Measurements from ENCODE around the gene ARL11. TPM values are rescaled to one million over a fixed set of nuclear protein-coding genes. Genes with fewer than 3 reads are reported as not detected.
"Not testable (repeated sequence)": the region's sequence is repeated elsewhere in the genome, so short reads cannot be mapped to it uniquely, and the experiment has no call there.

Gene ARL11
- total RNA-seq: 1.9 and 2.2 TPM in 2 replicates

DNA sequence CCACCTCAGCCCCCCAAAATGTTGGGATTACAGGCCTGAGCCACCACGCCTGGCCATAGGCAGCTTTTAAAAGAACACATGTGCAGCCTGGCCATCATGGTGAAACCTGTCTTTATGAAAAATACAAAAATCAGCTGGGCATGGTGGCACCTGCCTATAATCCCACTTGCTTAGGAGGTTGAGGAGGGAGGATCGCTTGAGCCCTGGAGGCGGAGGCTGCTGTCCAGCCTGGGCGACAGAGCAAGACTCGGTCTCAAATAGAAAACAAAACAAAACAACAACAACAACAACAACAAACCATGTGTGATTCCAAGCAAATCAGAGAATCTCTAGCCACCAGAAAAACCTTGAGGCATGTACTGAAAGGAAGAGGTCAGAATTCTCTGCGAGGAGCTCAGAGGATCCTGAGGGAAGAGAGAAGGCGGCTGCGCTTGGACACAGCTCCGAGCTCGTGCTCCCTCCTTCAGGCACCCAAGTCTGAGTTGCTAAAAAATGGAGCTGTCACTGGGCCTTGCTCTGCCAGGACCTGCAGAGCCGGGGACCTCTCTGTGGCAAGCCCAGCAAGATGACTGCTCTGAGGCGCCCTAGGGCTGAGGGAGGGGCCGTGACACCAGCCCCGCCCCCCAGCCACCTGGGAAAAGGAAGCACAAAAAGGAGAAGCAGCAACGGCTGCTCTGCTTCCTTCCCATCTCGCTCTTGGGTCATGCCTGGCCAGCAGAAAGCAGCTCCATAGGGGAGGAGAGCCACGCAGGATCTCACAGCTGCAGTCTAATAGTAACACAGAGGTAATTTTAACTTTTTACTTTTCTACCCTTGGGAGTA, at the start of gene ARL11:
Gene ARL11, plus strand, starts transcription at position 677 of the 822 bp plus-strand sequence. CDS start 1,941 bp downstream, outside the sequence.
- intact Hi-C loops (cut with micrococcal nuclease): no loop called here

DNA sequence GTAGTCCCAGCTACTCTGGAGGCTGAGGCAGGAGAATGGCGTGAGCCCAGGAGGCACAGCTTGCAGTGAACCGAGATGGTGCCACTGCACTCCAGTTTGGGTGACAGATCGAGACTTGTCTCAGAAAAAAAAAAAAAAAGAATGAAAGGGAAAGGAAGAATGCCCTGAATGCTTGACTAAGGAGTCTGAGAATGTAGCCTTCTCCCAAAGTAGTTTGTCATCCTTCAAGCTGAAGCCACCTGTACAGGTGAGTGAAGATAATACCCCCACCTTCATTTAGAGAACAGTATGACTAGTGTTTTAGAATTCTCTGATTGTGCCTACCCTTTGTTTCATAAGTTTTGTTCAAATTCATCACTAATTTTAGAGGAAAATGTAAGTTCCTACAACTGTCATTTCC, 48.8 kb upstream of the ARL11 start:
- intact Hi-C loops (cut with micrococcal nuclease): no loop called here

DNA sequence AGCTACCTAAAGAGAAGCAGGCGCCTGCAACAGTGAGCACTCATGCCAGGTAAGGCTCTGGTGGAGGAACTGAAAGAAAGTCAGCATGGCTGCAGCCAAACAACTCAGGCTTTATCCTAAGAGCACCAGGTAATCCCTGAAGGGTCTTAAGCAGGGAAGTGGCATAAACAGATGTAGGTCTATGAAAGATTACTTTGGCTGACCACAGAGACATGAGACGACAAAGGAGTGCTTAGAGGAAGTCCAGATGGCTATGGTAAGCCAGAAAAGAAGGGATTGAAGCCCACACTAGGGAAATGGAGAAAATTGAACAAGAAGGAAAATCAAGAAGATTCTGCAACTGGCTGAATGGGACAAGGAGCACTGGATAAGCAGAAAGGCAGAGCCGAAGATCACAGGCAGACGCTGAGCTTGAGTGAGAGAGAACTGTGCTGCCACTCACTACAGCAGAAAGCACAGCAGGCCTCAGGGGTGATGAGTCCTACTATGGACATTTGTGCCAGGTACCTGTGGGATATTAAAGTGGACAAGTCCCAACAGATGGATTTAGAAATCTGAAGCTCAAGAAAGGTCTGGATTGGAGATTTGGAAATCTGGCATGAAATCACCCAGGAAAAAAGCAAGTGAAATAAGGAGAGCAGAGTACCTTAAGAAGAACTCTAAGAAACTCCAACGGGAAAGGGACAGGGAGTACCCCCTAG, 47.2 kb upstream of the ARL11 start:
- intact Hi-C loops (cut with micrococcal nuclease): loop anchor here (10.0 kb wide), 1 partner anchor 606 kb away; the partner anchor contains the start of gene FNDC3A

DNA sequence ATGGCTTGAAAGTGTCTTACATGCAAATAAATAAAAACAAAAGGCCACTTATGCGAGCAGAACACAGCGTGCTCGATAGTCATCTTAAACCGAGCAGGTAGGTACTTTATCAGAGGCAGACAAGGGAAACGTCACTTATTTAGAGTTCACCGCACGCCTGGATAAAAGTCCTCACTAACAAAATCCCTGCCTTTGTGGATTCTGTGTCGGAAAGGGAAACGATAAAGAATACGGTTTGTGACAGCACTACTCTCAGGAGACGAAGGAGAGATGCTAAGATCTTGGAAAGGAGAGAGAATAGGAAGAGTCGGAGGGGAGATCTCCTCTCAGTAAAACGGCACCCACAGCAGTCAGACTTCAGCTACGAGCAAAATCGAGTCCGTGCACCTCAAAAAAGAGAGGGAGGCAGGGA, 43.5 kb upstream of the ARL11 start:
- intact Hi-C loops (cut with micrococcal nuclease): loop anchor here (1.0 to 10.0 kb wide), 6 partner anchors 22 to 610 kb away; partner anchors contain the start of genes CAB39L, CDADC1, FNDC3A and PHF11

DNA sequence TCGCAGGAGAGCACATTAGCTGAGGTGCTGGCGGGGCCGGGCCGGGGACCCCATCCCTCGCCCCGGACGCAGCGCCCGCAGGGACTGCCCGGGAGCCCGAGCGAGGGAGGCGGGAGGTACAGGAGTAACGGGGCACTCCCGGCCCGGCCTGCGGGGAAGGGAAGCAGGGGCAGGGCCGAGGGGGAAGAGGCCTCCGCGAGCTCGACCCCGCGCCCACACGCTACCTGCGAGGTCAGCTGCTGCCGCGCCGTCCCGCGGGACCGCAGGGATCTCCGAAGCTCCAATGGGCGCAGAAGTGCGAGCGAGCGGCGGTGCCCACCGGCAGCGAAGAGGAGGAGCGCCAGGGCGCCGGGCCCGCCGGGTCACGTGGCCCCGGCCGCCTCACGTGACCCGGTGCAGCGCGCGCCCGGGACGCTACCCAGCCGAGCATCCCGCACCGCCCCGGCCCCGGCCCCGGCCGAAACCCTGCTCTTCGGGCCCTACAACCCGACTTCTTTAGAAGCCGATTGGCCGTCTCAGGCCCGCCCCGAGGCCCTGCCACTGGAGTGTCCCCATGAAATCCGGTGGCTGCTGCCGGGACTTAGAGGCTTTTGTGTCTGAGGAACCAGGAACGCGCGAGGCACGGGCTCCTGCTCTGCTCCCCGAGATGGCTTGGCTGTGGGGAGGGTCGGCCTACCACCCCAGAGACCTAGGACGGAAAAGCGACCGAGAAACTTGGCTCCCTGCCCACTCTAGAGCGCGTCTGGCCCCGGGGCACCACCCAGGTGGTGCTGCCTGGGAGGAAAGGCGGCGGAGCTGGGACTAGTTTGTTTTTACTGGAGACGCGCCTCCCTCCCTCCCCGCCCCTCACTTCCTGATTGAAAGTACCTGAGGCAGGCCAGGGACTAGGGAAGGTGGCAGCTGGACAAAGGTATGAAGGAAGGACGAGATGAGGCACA, 42.8 kb upstream of the ARL11 start, which contains the start of gene RCBTB1:
Gene RCBTB1, minus strand, starts transcription at position 339 of the 938 bp plus-strand sequence. CDS start 18,279 bp downstream, outside the sequence.
- intact Hi-C loops (cut with micrococcal nuclease): loop anchor here (1.0 to 10.0 kb wide), 6 partner anchors 21 to 611 kb away; partner anchors contain the start of genes CAB39L, CDADC1, FNDC3A and PHF11

DNA sequence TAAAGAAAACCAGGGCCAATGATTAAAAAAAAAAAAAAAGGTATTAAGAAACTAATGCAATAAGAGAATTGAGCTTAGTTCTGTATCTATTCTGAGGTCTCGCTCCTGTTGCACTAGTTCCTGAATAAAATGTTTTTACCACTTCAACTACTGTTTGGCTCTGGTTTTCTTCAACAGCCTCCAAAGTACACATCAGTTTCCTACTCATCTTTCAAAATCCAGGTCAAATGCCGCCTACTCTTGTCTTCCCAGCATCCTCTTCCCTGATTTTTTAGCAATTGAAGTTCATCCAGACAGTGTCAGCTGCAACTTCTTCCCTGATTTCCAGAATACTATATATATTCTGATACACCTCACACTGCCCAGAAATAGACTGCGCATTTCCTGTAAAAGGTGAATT, 41.6 kb upstream of the ARL11 start:
- intact Hi-C loops (cut with micrococcal nuclease): loop anchor here (5.0 to 10.0 kb wide), 2 partner anchors 339 to 612 kb away; partner anchors contain the start of genes CDADC1 and FNDC3A

DNA sequence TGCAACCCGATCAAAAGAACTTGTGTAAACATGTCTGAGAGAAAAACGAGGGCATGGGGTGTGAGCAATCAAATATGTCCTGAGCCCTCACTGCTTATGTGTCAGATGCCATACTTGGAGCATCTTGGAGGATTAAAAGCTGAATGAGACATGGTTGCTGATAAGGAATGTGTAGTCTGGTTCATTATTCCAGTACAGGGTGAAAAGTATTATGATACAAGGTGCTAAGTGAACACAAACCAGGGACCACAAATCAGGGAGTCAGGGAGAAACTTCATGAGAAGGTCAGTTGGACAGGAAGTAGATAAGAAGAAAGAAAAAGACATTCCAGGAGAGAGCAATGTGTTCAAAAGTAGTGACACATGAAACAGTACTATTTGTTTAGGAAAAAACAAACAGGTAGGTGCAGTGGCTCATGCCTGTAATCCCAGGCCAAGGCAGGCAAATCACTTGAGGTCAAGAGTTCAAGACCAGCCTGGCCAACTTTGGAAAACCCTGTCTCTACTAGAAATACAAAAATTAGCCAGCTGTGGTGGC, 40.9 kb upstream of the ARL11 start:
- intact Hi-C loops (cut with micrococcal nuclease): loop anchor here (5.0 to 10.0 kb wide), 2 partner anchors 340 to 613 kb away; partner anchors contain the start of genes CDADC1 and FNDC3A

DNA sequence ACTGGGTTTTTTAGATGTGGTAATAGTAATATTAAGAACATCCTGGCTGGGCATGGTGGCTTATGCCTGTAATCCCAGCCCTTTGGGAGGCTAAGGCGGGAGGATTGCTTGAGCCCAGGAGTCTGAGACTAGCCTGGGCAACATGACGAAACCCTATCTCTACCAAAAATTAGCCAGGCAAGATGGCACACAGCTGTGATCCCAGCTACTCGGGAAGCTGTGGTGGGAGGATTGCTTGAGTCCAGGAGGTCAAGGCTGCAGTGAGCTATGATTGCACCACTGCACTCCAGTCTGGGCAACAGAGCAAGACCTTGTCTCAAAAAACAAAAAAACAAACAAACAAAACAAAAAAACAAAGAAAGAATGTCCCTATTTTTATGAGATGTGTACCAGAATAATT, 37.6 kb upstream of the ARL11 start:
- intact Hi-C loops (cut with micrococcal nuclease): not testable (repeated sequence)

DNA sequence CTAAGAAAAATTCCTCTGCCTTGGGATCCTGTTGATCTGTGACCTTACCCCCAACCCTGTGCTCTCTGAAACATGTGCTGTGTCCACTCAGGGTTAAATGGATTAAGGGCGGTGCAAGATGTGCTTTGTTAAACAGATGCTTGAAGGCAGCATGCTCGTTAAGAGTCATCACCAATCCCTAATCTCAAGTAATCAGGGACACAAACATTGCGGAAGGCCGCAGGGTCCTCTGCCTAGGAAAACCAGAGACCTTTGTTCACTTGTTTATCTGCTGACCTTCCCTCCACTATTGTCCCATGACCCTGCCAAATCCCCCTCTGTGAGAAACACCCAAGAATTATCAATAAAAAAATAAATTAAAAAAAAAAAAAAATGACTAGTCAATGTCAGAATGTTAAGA, 34.4 kb upstream of the ARL11 start:
- intact Hi-C loops (cut with micrococcal nuclease): not testable (repeated sequence)

DNA sequence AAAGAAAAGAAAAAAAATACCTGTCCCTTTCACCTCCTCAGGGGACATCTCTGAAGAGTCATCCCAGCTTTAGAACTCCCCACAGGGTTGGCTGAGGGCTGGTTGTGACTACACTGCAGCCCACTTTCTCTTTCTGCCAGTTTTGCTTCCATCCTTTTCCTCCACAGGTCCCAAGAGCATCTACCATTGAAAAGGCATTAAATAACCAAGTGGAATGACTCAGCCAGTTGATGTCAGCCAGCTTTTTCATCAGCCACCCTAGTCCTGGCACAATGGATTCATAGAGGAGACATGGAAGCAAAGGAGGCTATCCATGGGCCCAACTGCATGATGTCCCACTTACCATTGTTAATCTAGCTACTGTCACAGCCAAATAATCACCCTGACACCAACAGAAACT, 33.7 kb upstream of the ARL11 start:
- intact Hi-C loops (cut with micrococcal nuclease): no loop called here

DNA sequence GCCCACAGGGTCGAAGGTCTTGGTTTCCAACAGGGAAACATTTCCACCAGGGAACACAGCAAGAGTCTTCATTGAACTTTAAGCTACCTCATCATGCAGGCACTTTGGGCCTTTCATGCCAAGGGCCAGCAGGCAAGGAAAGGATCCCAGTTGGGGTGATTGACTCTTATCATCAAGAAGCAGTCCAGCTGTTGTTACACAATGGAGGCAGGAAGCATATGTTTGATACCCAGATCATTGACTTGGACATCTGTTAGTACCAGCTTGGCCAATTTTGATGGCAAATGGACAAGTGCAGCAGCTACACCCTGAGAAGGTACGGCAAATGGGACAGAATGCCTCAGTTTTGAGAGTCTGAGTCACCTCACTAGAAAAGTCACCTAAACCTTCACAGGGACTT, 32.1 kb upstream of the ARL11 start:
- intact Hi-C loops (cut with micrococcal nuclease): no loop called here

DNA sequence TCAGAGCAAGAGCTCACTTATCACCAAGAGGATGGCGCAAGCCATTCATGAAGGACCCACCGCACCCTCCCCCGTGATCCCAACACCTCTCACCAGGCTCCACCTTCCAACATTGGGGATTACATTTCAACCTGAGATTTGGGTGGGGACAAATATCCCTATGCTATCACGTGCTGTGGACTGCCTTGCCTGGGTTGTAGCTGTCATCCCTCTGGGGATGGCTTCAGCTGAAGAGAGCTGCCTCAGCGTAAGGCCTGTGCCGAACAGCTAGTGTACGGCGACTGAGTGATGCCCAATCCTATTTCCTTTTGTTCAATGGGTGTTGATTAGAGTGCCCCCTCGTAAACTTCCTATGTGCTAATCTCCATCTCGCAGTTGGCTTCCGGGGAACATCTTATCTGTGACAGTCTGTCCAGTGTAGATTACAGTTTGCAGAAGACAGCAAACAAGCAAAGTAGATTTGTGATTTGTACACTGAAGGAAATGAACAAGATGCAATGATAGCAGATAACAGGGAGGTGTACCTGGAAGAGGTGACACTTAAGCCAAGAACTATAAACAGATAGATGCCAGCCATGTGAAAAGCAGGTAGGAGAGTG, 31.2 kb upstream of the ARL11 start:
- intact Hi-C loops (cut with micrococcal nuclease): no loop called here

DNA sequence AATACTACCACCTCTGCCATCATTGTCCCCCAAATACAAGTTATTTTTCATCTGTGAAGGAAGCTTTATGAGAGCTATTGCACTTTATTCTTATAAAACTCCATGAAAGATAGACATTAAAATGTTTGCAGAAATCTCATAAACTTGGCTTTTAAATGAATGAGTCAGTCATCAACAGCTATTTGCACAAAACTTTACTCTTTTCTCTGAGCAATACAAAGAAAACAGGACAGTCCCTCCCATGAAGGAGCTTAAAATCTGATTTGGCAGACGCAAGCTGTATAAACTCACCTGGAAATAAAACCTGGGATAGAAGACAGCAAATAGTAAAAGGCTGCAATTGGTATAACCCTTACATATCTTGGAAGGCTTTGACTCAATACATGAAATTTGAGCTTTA, 26.3 kb upstream of the ARL11 start:
- intact Hi-C loops (cut with micrococcal nuclease): no loop called here

DNA sequence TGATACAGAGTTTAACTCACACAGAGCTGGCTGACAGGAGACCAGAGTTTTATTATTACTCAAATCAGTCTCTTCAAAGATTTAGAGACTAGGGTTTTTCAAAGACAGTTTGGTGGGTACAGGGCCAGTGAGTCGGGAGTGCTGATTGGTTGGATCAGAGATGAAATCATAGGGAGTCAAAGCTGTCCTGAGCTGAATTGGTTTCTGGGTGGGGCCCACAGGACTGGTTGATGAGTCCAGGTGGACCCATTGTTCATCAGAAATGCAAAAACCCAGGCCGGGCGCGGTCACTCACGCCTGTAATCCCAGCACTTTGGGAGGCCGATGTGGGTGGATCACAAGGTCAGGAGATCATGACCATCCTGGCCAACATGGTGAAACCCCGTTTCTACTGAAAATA, 25.7 kb upstream of the ARL11 start:
- intact Hi-C loops (cut with micrococcal nuclease): not testable (repeated sequence)

DNA sequence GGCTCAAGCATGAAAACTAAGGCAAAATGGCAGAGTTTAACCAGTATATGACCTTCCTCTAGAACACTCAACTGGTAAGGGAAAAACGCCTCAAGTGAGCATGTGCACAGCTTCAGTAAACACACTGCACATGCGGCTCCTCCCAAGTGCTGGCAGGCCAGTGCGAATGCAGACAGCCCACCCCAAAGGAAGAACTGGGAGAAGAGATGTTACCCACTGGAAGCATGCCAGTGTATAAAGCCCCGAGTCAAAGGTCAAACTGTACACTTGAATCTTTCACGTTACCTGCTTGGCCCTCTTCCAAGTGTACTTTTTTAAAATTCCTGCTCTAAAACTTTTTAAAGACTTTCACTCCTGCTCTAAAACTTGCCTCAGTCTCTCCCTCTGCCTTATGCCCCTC, 23.7 kb upstream of the ARL11 start:
- intact Hi-C loops (cut with micrococcal nuclease): no loop called here

DNA sequence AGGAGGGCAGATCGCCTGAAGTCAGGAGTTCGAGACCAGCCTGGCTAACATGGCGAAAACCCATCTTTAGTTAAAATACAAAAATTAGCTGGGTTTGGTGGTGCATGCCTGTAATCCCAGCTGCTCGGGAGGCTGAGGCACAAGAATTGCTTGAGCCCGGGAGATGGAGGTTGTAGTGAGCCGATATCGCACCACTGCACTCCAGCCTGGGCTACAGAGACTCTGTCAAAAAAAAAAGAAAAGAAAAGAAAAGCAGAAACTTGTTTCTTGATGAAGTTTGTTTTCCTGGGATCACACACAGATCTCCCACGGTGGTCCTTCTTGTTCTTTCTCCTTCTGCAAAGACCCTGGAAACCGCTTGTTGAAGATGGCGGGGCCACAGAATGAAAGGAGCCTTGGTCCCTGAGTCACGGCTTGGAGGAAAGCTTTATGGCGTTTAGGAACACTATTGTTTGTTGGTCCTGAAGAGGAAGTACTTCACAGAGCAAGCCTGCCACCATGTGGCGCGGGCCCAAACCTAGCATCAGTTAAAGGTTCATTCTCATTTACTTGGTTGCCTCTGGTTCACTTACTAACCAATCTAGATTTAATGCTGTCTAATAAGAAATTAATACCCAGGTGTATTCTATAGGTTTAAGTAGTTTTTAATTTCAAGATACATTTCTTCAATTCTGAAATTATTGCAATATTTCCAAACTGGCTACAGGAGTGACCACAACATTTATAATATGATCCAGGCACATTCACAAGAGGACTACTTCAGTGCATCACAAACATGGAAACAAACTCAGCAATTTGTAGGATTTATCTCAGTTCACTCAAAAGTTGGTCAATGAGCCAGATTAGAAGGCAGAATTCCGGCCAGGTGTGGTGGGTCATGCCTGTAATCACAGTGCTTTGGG, 21.3 kb upstream of the ARL11 start:
- intact Hi-C loops (cut with micrococcal nuclease): loop anchor here (1.0 to 5.0 kb wide), 5 partner anchors 22 to 367 kb away; partner anchors contain the start of genes PHF11 and RCBTB1

DNA sequence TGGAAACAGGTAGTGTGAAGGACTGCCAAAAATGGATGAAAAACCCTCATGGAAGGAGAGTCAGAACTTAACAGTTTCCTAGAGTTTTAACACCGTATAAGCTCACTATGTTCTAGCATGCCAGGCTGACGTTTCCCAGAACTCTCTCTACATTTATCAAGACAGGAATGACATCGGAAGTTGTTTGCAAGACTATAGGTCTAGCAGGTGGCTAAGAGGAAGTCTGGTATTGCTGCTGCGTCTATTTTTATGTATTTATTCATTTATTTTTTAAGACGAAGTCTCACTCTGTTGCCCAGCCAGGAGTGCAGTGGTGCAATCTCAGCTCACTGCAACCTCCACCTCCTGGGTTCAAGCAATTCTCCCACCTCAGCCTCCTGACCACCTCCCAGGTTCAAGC, 20.5 kb upstream of the ARL11 start:
- intact Hi-C loops (cut with micrococcal nuclease): loop anchor here (1.0 to 5.0 kb wide), 5 partner anchors 23 to 367 kb away; partner anchors contain the start of genes PHF11 and RCBTB1

DNA sequence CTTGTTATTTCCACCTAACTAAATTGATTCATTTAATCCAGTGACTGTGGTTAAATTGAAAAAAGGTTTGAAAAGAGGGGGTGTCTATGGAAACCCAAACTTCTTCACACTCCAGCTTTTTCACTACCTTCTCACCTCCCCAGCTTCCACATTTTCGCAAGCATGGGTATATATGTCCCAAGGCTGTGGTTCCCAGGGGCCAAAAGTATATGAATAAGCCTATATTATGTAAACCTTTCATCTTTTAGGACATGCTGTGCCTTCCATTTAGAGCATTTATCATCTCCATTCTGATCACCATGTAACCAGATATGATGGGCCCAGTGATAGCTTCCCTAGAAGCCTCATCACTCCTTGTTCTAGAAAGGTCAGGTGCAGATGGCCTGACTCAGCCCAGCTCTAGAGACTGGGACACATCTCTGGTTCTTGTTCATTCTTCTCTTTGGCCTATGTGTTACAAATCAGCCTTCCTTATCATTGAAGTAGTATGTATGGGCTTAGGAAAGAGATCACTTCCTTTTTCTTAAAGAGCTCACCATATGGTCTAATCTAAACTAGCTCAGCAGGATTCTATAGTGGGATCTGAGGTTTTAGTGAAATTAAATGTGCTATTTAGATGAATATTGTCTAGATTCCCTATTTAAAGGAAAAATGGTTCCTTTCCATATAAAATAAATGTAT, 19.5 kb upstream of the ARL11 start:
- intact Hi-C loops (cut with micrococcal nuclease): loop anchor here (5.0 kb wide), 1 partner anchor 111 kb away; the partner anchor contains the start of gene PHF11

Measured in T-helper 2 cell treated with Interferon-gamma antibody and Interleukin-4, amounts not matched to agents 100 ng/mL and 5 ng/mL, for 36 hours (primary cell).